Epithelial cell of umbilical artery (primary cell): ENCODE measurements around the gene JAG1. TPM values are rescaled to one million over a fixed set of nuclear protein-coding genes. Genes with fewer than 3 reads are reported as not detected.

Source experiments
- total RNA-seq: library from RNA; depleted of rRNA; stranded (reverse); fragments of >200 nt; gene quantifications from 2 replicates; pipeline ENCODE4 v1.2.3, GENCODE V29; 2014

Gene JAG1
- total RNA-seq = 82.5 and 98.8 TPM in 2 replicates

DNA sequence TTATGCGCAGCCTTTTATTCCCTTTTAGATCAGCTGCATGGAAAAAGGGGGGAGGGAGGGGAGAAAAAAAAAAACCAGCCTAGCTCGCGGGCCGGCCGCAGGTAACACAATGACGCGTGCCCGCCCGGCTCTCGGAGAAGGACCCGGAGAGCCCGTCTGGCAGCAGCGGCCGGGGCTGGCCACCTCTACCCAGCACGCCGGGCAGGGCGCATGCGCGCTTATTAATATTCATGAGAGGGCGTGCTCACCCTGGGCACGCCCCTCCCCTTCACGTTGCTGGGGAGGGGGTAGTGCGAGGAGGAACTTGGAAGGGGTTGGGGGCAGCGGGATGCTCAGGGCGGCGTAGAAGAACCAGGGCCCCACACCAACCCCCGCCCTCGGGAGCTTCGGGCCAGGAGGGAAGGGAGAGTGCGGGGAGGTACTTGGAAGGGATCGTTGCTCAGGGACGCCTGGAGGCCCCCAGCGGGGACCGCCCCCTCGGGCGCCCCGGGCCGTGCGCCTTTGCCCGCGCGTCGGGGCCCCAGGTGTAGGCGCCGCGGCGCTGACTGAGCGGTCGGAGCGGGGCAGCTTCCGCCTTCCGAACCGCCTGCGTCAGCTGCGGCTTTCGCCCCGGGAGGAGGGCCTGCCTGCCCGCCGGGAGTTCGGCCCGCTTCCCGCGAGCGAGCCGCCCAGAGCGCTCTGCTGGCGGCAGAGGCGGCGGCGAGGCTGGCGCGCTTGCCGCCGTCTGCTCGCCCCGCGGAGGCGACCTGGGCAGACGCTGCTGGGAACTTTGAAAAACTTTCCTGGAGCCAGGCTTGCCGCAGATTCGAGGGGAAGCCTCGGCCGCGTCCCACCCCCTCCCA lies at the start of gene JAG1:
Gene JAG1 (minus strand): TSS at position 158 of the 842 bp plus-strand sequence. CDS start 469 bp downstream, outside the sequence.

Other genes with a start within 250 kb of the JAG1 start
- 4.4 and 4.5 TPM in 2 replicates for gene MKKS, start 239.8 kb downstream of the JAG1 start, total RNA-seq
- gene SLX4IP, start 238.7 kb downstream of the JAG1 start, total RNA-seq = 1.9 and 4.3 TPM in 2 replicates